ENCODE results near the gene ANXA5. TPM values are rescaled to one million over a fixed set of nuclear protein-coding genes. Genes with fewer than 3 reads are reported as not detected.

Gene ANXA5
- total RNA-seq, 1 donor from 2014 or later = 682 TPM

- H3K36me3 ChIP-seq (ENCODE audit: insufficient read depth, low read length) = no peaks in the 10 kb centered on the region
- peaks cover 2% of the 10 kb centered on the region for H3K9me3 Mint-ChIP-seq (ENCODE audit: unreplicated experiment)
Measured at GRCh38 chr4:121651597-121651996, 45.2 kb downstream of the ANXA5 start.

GRCh38 chr4:121650741-121651140, 46.0 kb downstream of the ANXA5 start:
- Mint-ChIP-seq H3K36me3 (ENCODE audit: low read depth, unreplicated experiment) (no peaks in the 10 kb centered on the region), H3K4me1 (ENCODE audit: low read depth, unreplicated experiment) (no peaks in the 10 kb centered on the region), H3K27me3 (ENCODE audit: low read depth, unreplicated experiment) (no peaks in the 10 kb centered on the region), H3K4me3 (ENCODE audit: unreplicated experiment) (no peak overlapping the region), H3K9me3 (ENCODE audit: unreplicated experiment) (peaks cover 2% of the 10 kb centered on the region), H3K27ac (ENCODE audit: unreplicated experiment) (no peak overlapping the region)
- Histone ChIP-seq H3K27me3 (ENCODE audit: insufficient read depth, low read length) (no peaks in the 10 kb centered on the region), H2AFZ (ENCODE audit: low read depth, low read length) (no peak overlapping the region), H3K4me2 (ENCODE audit: low read length) (no peak overlapping the region), H3K4me3 (ENCODE audit: insufficient read depth, low read depth, low read length) (no peak overlapping the region), H3K27ac (ENCODE audit: low read depth, low read length) (no peak overlapping the region), H3K79me2 (ENCODE audit: insufficient read depth, low read length) (no peaks in the 10 kb centered on the region), H3K9ac (ENCODE audit: low read length) (no peak overlapping the region), H3K4me1 (ENCODE audit: insufficient read depth, low read length) (no peaks in the 10 kb centered on the region), H4K20me1 (ENCODE audit: insufficient read depth, low read length) (no peaks in the 10 kb centered on the region), H3K9me3 (ENCODE audit: insufficient read depth, low read depth, low read length) (no peaks in the 10 kb centered on the region), H3K36me3 (ENCODE audit: insufficient read depth, low read length) (no peaks in the 10 kb centered on the region)
- DNase-seq (ENCODE audit: low read depth) (no peak), FAIRE-seq (no peak)
- no peak for TF ChIP-seq CTCF (IDR thresholded peaks at IDR 0.05; ENCODE audit: insufficient read depth, low read depth, low read length)
- no peak for TF ChIP-seq EZH2 (IDR thresholded peaks at IDR 0.05; ENCODE audit: insufficient read depth, low read length)

More at GRCh38 chr4:121651597-121651996, 45.2 kb downstream of the ANXA5 start:
- no peak overlapping the region for H3K9ac ChIP-seq (ENCODE audit: low read length)
- no peaks in the 10 kb centered on the region for H3K4me1 ChIP-seq (ENCODE audit: insufficient read depth, low read length)
- no peak for DNase-seq (ENCODE audit: low read depth)
- TF ChIP-seq CTCF (IDR thresholded peaks at IDR 0.05; ENCODE audit: insufficient read depth, low read depth, low read length) (no peak), EZH2 (IDR thresholded peaks at IDR 0.05; ENCODE audit: insufficient read depth, low read length) (no peak)
- H3K79me2 ChIP-seq (ENCODE audit: insufficient read depth, low read length) = no peaks in the 10 kb centered on the region
- no peaks in the 10 kb centered on the region for H3K4me1 Mint-ChIP-seq (ENCODE audit: low read depth, unreplicated experiment)
- H3K27me3 Mint-ChIP-seq (ENCODE audit: low read depth, unreplicated experiment) = no peaks in the 10 kb centered on the region
- H4K20me1 ChIP-seq (ENCODE audit: insufficient read depth, low read length) = no peaks in the 10 kb centered on the region
- no peak overlapping the region for H3K4me3 ChIP-seq (ENCODE audit: insufficient read depth, low read depth, low read length)
- H3K27ac ChIP-seq (ENCODE audit: low read depth, low read length) = no peak overlapping the region
- no peaks in the 10 kb centered on the region for H3K27me3 ChIP-seq (ENCODE audit: insufficient read depth, low read length)
- H3K4me3 Mint-ChIP-seq (ENCODE audit: unreplicated experiment) = no peak overlapping the region
- H3K36me3 Mint-ChIP-seq (ENCODE audit: low read depth, unreplicated experiment) = no peaks in the 10 kb centered on the region
- no peak for FAIRE-seq
- no peaks in the 10 kb centered on the region for H3K9me3 ChIP-seq (ENCODE audit: insufficient read depth, low read depth, low read length)
- no peak overlapping the region for H3K4me2 ChIP-seq (ENCODE audit: low read length)
- H3K27ac Mint-ChIP-seq (ENCODE audit: unreplicated experiment) = no peak overlapping the region
- H2AFZ ChIP-seq (ENCODE audit: low read depth, low read length) = no peak overlapping the region

GRCh38 chr4:121648516-121648915, 48.3 kb downstream of the ANXA5 start:
- H3K27me3 ChIP-seq (ENCODE audit: insufficient read depth, low read length) = no peaks in the 10 kb centered on the region
- H2AFZ ChIP-seq (ENCODE audit: low read depth, low read length) = no peak overlapping the region
- H3K36me3 ChIP-seq (ENCODE audit: insufficient read depth, low read length) = no peaks in the 10 kb centered on the region
- no peaks in the 10 kb centered on the region for H3K79me2 ChIP-seq (ENCODE audit: insufficient read depth, low read length)
- H3K4me2 ChIP-seq (ENCODE audit: low read length) = no peak overlapping the region
- Mint-ChIP-seq H3K27ac (ENCODE audit: unreplicated experiment) (no peak overlapping the region), H3K4me1 (ENCODE audit: low read depth, unreplicated experiment) (no peaks in the 10 kb centered on the region), H3K36me3 (ENCODE audit: low read depth, unreplicated experiment) (no peaks in the 10 kb centered on the region), H3K27me3 (ENCODE audit: low read depth, unreplicated experiment) (no peaks in the 10 kb centered on the region), H3K9me3 (ENCODE audit: unreplicated experiment) (peaks cover 2% of the 10 kb centered on the region), H3K4me3 (ENCODE audit: unreplicated experiment) (no peak overlapping the region)
- no peak overlapping the region for H3K27ac ChIP-seq (ENCODE audit: low read depth, low read length)
- H3K4me1 ChIP-seq (ENCODE audit: insufficient read depth, low read length) = no peaks in the 10 kb centered on the region
- DNase-seq (ENCODE audit: low read depth) (no peak), FAIRE-seq (no peak)
- H4K20me1 ChIP-seq (ENCODE audit: insufficient read depth, low read length) = no peaks in the 10 kb centered on the region
- no peaks in the 10 kb centered on the region for H3K9me3 ChIP-seq (ENCODE audit: insufficient read depth, low read depth, low read length)
- no peak for TF ChIP-seq CTCF (IDR thresholded peaks at IDR 0.05; ENCODE audit: insufficient read depth, low read depth, low read length)
- TF ChIP-seq EZH2 (IDR thresholded peaks at IDR 0.05; ENCODE audit: insufficient read depth, low read length) = no peak
- H3K9ac ChIP-seq (ENCODE audit: low read length) = no peak overlapping the region
- H3K4me3 ChIP-seq (ENCODE audit: insufficient read depth, low read depth, low read length) = no peak overlapping the region
